Adrenal gland (tissue), 5 donors: Measurements from ENCODE around the gene CTXND2.

Source experiments
- CTCF ChIP-seq, 6 experiments: fragments of 450-650 bp in 4 of 6; fragments of 200-600 bp in 2 of 6; sonication (generic) in 1 of 6; IDR thresholded peaks; 1 replicate in 5 of 6; 2 replicates in 1 of 6; pipeline versions ENCODE4 v1.5.1 to v1.8.0; 2016 to 2021; ENCODE audit warnings: antibody characterized with exemption in 6 of 6, mild to moderate bottlenecking in 2 of 6, moderate library complexity in 1 of 6
- POLR2A ChIP-seq, 2 donors: fragments of 450-650 bp; IDR thresholded peaks; one replicate each; pipeline ENCODE4 v1.6.1; 2017; ENCODE audit warnings: antibody characterized with exemption in 2 of 2, mild to moderate bottlenecking in 2 of 2, moderate library complexity in 1 of 2
- donor health status: DM: no; HTN: no; CAD: no.

- no peak for TF ChIP-seq CTCF (IDR thresholded peaks at IDR 0.05)
- TF ChIP-seq POLR2A (IDR thresholded peaks at IDR 0.05) = no peak
Observed at GRCh38 chr1:150912623-150913022, 25.7 kb downstream of the CTXND2 start.
